ENCODE results near the gene CLVS2. TPM values are rescaled to one million over a fixed set of nuclear protein-coding genes. Genes with fewer than 3 reads are reported as not detected.

Gene CLVS2
- total and polyA plus RNA-seq, 2 of the 4 experiments (the other 2 are of a cell fraction) = 0.02 TPM; not detected in 1

DNA sequence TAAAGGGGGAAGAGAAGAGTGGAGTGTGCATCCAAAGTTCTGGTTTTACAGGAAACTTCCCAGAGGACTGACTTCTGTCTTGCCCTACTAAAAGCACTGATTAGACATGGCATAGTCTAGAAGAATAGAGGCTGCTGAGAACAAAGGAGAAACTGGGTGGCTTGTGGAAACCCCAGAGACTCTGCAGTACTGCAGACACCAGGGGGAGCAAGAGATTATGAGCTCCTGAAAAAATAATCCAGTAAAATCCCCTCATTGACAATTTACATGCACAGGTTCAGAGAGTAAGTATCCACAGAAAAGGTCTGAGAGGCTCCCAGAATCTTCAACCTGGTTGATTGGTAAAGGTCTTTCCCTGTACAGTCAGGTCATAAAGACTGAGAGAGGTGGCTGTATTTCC is 48.7 kb upstream of the CLVS2 start (continued):
- TF ChIP-seq MAFK (IDR thresholded peaks at IDR 0.05; ENCODE audit: low read depth, low read length) (no peak), CHD1 (IDR thresholded peaks at IDR 0.05; ENCODE audit: low read depth, low read length) (no peak), NFE2L2 (IDR thresholded peaks at IDR 0.05; ENCODE audit: low read depth, low read length) (no peak), MXI1 (IDR thresholded peaks at IDR 0.05; ENCODE audit: borderline replicate concordance, low read depth, low read length) (no peak), MAZ (IDR thresholded peaks at IDR 0.05; ENCODE audit: borderline replicate concordance, low read depth, low read length) (no peak), FOS (IDR thresholded peaks at IDR 0.05; ENCODE audit: low read depth, low read length) (no peak), CEBPB (IDR thresholded peaks at IDR 0.05; ENCODE audit: low read depth, low read length) (no peak)

DNA sequence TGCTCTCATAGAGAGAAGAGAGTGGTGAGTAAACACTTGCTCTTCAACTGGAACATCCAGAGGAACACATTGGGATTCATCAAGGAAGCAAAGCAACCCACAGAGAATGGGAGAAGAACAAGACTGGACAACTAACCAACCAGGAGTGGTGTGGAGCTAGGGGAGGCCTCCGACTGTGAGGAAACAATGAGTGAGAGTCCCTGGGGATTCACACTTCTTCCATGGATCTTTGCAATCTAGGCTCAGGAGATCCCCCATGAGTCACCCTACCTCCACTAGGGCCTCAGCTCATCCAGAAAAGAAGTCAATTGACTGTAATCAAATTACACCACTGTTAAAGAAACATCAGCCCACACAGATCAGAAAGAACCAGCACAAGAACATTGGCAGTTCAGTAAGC is 42.3 kb upstream of the CLVS2 start:
- in situ Hi-C loops (cut with MboI; ENCODE audit: low sequenced_read_pairs) (no loop called here), intact Hi-C loops (cut with micrococcal nuclease) (no loop called here), dilution Hi-C loops (cut with HindIII; ENCODE audit: low sequenced_read_pairs, unreplicated experiment) (no loop called here)
- Histone ChIP-seq H2BK15ac (ENCODE audit: low read depth, low read length) (no peak overlapping the region), H2AK5ac (ENCODE audit: low read depth, low read length) (no peak overlapping the region), H3K56ac (ENCODE audit: extremely low read depth, insufficient read depth, low read length) (no peak overlapping the region), H3K9ac (ENCODE audit: low read depth, low read length) (no peak overlapping the region), H3K18ac (ENCODE audit: low read depth, low read length) (no peak overlapping the region), H3K4me1 (ENCODE audit: control insufficient read depth, insufficient read depth, low read length) (no peaks in the 10 kb centered on the region), H4K8ac (ENCODE audit: low read depth in 2 of 2, low read length in 2 of 2) (no peak overlapping the region), H3K79me1 (ENCODE audit: low read depth in 1 of 2, low read length in 2 of 2) (no peaks in the 10 kb centered on the region), H2BK5ac (ENCODE audit: low read depth, low read length, poor library complexity, severe bottlenecking) (no peak overlapping the region), H4K91ac (ENCODE audit: insufficient read depth, low read depth, low read length) (no peak overlapping the region), H3K23ac (ENCODE audit: low read depth, low read length) (no peak overlapping the region), H3K4me2 (ENCODE audit: low read depth, low read length) (no peak overlapping the region), H4K20me1 (ENCODE audit: insufficient read depth, low read length) (no peaks in the 10 kb centered on the region), H2BK120ac (ENCODE audit: low read depth, low read length) (no peak overlapping the region), H2AK9ac (replicated peaks; ENCODE audit: low read depth, low read length, poor library complexity) (no peak overlapping the region), H3K14ac (replicated peaks; ENCODE audit: low read depth, low read length) (no peak overlapping the region), H2AFZ (replicated peaks; ENCODE audit: low read length, poor library complexity) (no peak overlapping the region), H3K36me3 (ENCODE audit: control insufficient read depth, insufficient read depth, low read length) (no peaks in the 10 kb centered on the region), H3K4me3 (ENCODE audit: insufficient read depth, low read depth, low read length) (no peak overlapping the region), H2BK20ac (ENCODE audit: low read depth, low read length) (no peak overlapping the region), H3K9me3 (ENCODE audit: control insufficient read depth, insufficient read depth, low read length) (peaks cover 7% of the 10 kb centered on the region), H4K5ac (ENCODE audit: low read depth, low read length) (no peak overlapping the region), H3K9me1 (ENCODE audit: insufficient read depth, low read length) (no peaks in the 10 kb centered on the region), H3K27me3 (ENCODE audit: control insufficient read depth, insufficient read depth, low read length) (no peaks in the 10 kb centered on the region), H3K27ac (ENCODE audit: insufficient read depth, low read length) (no peak overlapping the region), H3K4ac (ENCODE audit: low read depth, low read length) (no peak overlapping the region)
- no TSS peak for BruUV-seq (replicated peaks)
- DNase-seq (no peak), ATAC-seq (ENCODE audit: low read depth) (no peak)
- TF ChIP-seq RCOR1 (IDR thresholded peaks at IDR 0.05; ENCODE audit: insufficient replicate concordance, low read length) (no peak), SMC3 (IDR thresholded peaks at IDR 0.05; ENCODE audit: low read depth, low read length) (no peak), USF2 (IDR thresholded peaks at IDR 0.05; ENCODE audit: low read depth, low read length) (no peak)
- TF ChIP-seq, protein P1, sequence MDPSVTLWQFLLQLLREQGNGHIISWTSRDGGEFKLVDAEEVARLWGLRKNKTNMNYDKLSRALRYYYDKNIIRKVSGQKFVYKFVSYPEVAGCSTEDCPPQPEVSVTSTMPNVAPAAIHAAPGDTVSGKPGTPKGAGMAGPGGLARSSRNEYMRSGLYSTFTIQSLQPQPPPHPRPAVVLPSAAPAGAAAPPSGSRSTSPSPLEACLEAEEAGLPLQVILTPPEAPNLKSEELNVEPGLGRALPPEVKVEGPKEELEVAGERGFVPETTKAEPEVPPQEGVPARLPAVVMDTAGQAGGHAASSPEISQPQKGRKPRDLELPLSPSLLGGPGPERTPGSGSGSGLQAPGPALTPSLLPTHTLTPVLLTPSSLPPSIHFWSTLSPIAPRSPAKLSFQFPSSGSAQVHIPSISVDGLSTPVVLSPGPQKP (IDR thresholded peaks at IDR 0.05; ENCODE audit: borderline replicate concordance, low read depth, low read length) = no peak
- POLR2A ChIA-PET (ENCODE audit: unreplicated experiment) = no interaction called here
- CTCF ChIA-PET = no interaction called here
- WGBS, 2 experiments (ENCODE audit: extremely low coverage in 2 of 2, insufficient read length in 1 of 2) = no CpG with 5 or more reads among the region's 1 CpG
